ENCODE data around the gene ATP6AP2.

Gene ATP6AP2

GRCh38 chrX:40603446-40603845 is 22.7 kb downstream of the ATP6AP2 start:
- peaks cover 3% of the 10 kb centered on the region for H3K36me3 ChIP-seq (ENCODE audit: control insufficient read depth, insufficient read depth, low read length)
- no peak for DNase-seq (ENCODE audit: extremely low read depth, insufficient read length)
- H3K4me3 ChIP-seq (replicated peaks; ENCODE audit: low read depth, low read length), result no peak overlapping the region
- TF ChIP-seq CTCF (IDR thresholded peaks at IDR 0.05; ENCODE audit: insufficient read depth, low read length, poor library complexity, severe bottlenecking), result no peak
- H3K27me3 ChIP-seq (replicated peaks; ENCODE audit: control insufficient read depth, insufficient read depth, low read length), result no peaks in the 10 kb centered on the region

- no peak for DNase-seq (ENCODE audit: extremely low read depth, insufficient read length)
- no peak for TF ChIP-seq CTCF (IDR thresholded peaks at IDR 0.05; ENCODE audit: insufficient read depth, low read length, poor library complexity, severe bottlenecking)
- no peaks in the 10 kb centered on the region; the same call in 1 of the 2 replicates for H3K36me3 ChIP-seq (ENCODE audit: control insufficient read depth, insufficient read depth, low read length)
- no peaks in the 10 kb centered on the region for H3K27me3 ChIP-seq (replicated peaks; ENCODE audit: control insufficient read depth, insufficient read depth, low read length)
- no peak overlapping the region for H3K4me3 ChIP-seq (replicated peaks; ENCODE audit: low read depth, low read length)
Observed at GRCh38 chrX:40607381-40607780, 26.6 kb downstream of the ATP6AP2 start.

- DNase-seq (ENCODE audit: extremely low read depth, insufficient read length), result no peak
- H3K4me3 ChIP-seq (replicated peaks; ENCODE audit: low read depth, low read length), result no peak overlapping the region
- H3K27me3 ChIP-seq (replicated peaks; ENCODE audit: control insufficient read depth, insufficient read depth, low read length), result no peaks in the 10 kb centered on the region
- no peaks in the 10 kb centered on the region for H3K36me3 ChIP-seq (ENCODE audit: control insufficient read depth, insufficient read depth, low read length)
- TF ChIP-seq CTCF (IDR thresholded peaks at IDR 0.05; ENCODE audit: insufficient read depth, low read length, poor library complexity, severe bottlenecking), result no peak
Observed at GRCh38 chrX:40612511-40612910, 31.7 kb downstream of the ATP6AP2 start.

- no peak for DNase-seq (ENCODE audit: extremely low read depth, insufficient read length)
- Histone ChIP-seq H3K36me3 (ENCODE audit: control insufficient read depth, insufficient read depth, low read length) (no peaks in the 10 kb centered on the region), H3K4me3 (replicated peaks; ENCODE audit: low read depth, low read length) (no peak overlapping the region), H3K27me3 (replicated peaks; ENCODE audit: control insufficient read depth, insufficient read depth, low read length) (no peaks in the 10 kb centered on the region)
- no peak for TF ChIP-seq CTCF (IDR thresholded peaks at IDR 0.05; ENCODE audit: insufficient read depth, low read length, poor library complexity, severe bottlenecking)
Observed at GRCh38 chrX:40615976-40616375, 35.2 kb downstream of the ATP6AP2 start.

GRCh38 chrX:40617566-40617965 is 36.8 kb downstream of the ATP6AP2 start:
- TF ChIP-seq CTCF (IDR thresholded peaks at IDR 0.05; ENCODE audit: insufficient read depth, low read length, poor library complexity, severe bottlenecking), result no peak
- DNase-seq (ENCODE audit: extremely low read depth, insufficient read length), result no peak

GRCh38 chrX:40622479-40623138 is 41.8 kb downstream of the ATP6AP2 start:
- Histone ChIP-seq H3K36me3 (ENCODE audit: control insufficient read depth, insufficient read depth, low read length) (no peaks in the 10 kb centered on the region), H3K4me3 (replicated peaks; ENCODE audit: low read depth, low read length) (no peak overlapping the region), H3K27me3 (replicated peaks; ENCODE audit: control insufficient read depth, insufficient read depth, low read length) (peaks cover 2% of the 10 kb centered on the region; the same call in 1 of the 2 replicates)
- no peak for TF ChIP-seq CTCF (IDR thresholded peaks at IDR 0.05; ENCODE audit: insufficient read depth, low read length, poor library complexity, severe bottlenecking)
- DNase-seq (ENCODE audit: extremely low read depth, insufficient read length), result no peak

More at GRCh38 chrX:40617566-40617965, 36.8 kb downstream of the ATP6AP2 start:
- H3K36me3 ChIP-seq (ENCODE audit: control insufficient read depth, insufficient read depth, low read length), result no peaks in the 10 kb centered on the region
- no peak overlapping the region for H3K4me3 ChIP-seq (replicated peaks; ENCODE audit: low read depth, low read length)
- peaks cover 1% of the 10 kb centered on the region; the same call in 1 of the 2 replicates for H3K27me3 ChIP-seq (replicated peaks; ENCODE audit: control insufficient read depth, insufficient read depth, low read length)
